WTC11 (cell line): ENCODE measurements around the gene MTA1. TPM values are rescaled to one million over a fixed set of nuclear protein-coding genes. Genes with fewer than 3 reads are reported as not detected.

Experiments
- ATAC-seq: fragments of 200-7000 bp; cut with Tn5 transposase; 2 replicates; pipeline ENCODE4 v1.10.0; 2021; ENCODE audit warnings: mild to moderate bottlenecking, moderate library complexity
- CTCF ChIA-PET: fragments of 300-600 bp; sonication (Branson Sonifier 250); formaldehyde crosslinking; loops from one replicate; lab custom pipeline; 2021; ENCODE audit warnings: antibody characterized with exemption; lab: Charles Lee
- POLR2A ChIA-PET: fragments of 350-600 bp; sonication (Branson Sonifier 250); formaldehyde crosslinking; loops from one replicate; lab custom pipeline; 2021; ENCODE audit warnings: antibody characterized with exemption; lab: Charles Lee
- DNase-seq: peaks from one replicate; pipeline ENCODE4 v3.0.0; 2021; ENCODE audit warnings: low spot score
- H3K27ac Mint-ChIP-seq: 2 replicates; pipeline ENCODE4 v1.8.0; 2021; ENCODE audit warnings: mixed read lengths
- H3K27me3 Mint-ChIP-seq: 2 replicates; pipeline ENCODE4 v1.8.0; 2021; ENCODE audit warnings: low read depth, mild to moderate bottlenecking, moderate library complexity, mixed read lengths
- H3K36me3 Mint-ChIP-seq: 2 replicates; pipeline ENCODE4 v1.8.0; 2021; ENCODE audit warnings: mixed read lengths
- H3K4me1 Mint-ChIP-seq: 2 replicates; pipeline ENCODE4 v1.8.0; 2022; ENCODE audit warnings: mixed read lengths
- H3K4me3 Mint-ChIP-seq: 2 replicates; pipeline ENCODE4 v1.8.0; 2021; ENCODE audit warnings: mild to moderate bottlenecking, moderate library complexity, mixed read lengths
- H3K9me3 Mint-ChIP-seq: 2 replicates; pipeline ENCODE4 v1.8.0; 2021; ENCODE audit warnings: mixed read lengths
- ATF1 ChIP-seq: sonication (generic); formaldehyde crosslinking; IDR thresholded peaks from 2 replicates; pipeline ENCODE4 v1.8.1; 2023; ENCODE audit warnings: mild to moderate bottlenecking, moderate library complexity, missing genetic modification reagents
- ETV6 ChIP-seq: sonication (generic); formaldehyde crosslinking; IDR thresholded peaks from 2 replicates; pipeline ENCODE4 v1.8.1; 2022; ENCODE audit warnings: mild to moderate bottlenecking, missing genetic modification reagents
- FOXK1 ChIP-seq: sonication (generic); formaldehyde crosslinking; IDR thresholded peaks from 2 replicates; pipeline ENCODE4 v1.8.0; 2022; ENCODE audit warnings: mild to moderate bottlenecking, moderate library complexity, missing genetic modification reagents
- HMGA2 ChIP-seq: fragments of 250-450 bp; sonication (Bioruptor Pico); IDR thresholded peaks from 2 replicates; pipeline ENCODE4 v1.4.0; 2021; ENCODE audit warnings: mild to moderate bottlenecking, moderate library complexity
- JAZF1 ChIP-seq: fragments of 250-450 bp; sonication (Bioruptor Pico); IDR thresholded peaks from 2 replicates; pipeline ENCODE4 v1.9.0; 2021; ENCODE audit warnings: moderate library complexity, mild to moderate bottlenecking, inconsistent platforms
- NFATC4 ChIP-seq: fragments of 250-450 bp; sonication (Bioruptor Pico); IDR thresholded peaks from 2 replicates; pipeline ENCODE4 v1.9.0; 2021; ENCODE audit warnings: mild to moderate bottlenecking
- NR1H2 ChIP-seq: sonication (generic); formaldehyde crosslinking; IDR thresholded peaks from 2 replicates; pipeline ENCODE4 v1.9.0; 2021; ENCODE audit warnings: mild to moderate bottlenecking, moderate library complexity, missing genetic modification reagents
- RELA ChIP-seq: sonication (generic); formaldehyde crosslinking; IDR thresholded peaks from 2 replicates; pipeline ENCODE4 v1.8.1; 2022; ENCODE audit warnings: missing genetic modification reagents, mild to moderate bottlenecking, borderline replicate concordance
- ZNF121 ChIP-seq: sonication (generic); formaldehyde crosslinking; IDR thresholded peaks from 2 replicates; pipeline ENCODE4 v1.8.0; 2023; ENCODE audit warnings: missing genetic modification reagents
- ZNF219 ChIP-seq: sonication (generic); formaldehyde crosslinking; IDR thresholded peaks from 2 replicates; pipeline ENCODE4 v1.8.0; 2023; ENCODE audit warnings: missing genetic modification reagents, mild to moderate bottlenecking, borderline replicate concordance
- ZNF396 ChIP-seq: fragments of 250-450 bp; sonication (Bioruptor Pico); IDR thresholded peaks from 2 replicates; pipeline ENCODE4 v1.8.0; 2021; ENCODE audit warnings: mild to moderate bottlenecking, moderate library complexity, borderline replicate concordance
- total RNA-seq: library from RNA; stranded (reverse); gene quantifications from 3 replicates; pipeline ENCODE4 v1.2.3, GENCODE V29; 2021
- TF ChIP-seq, protein P1 (sequence below): sonication (generic); formaldehyde crosslinking; IDR thresholded peaks from 2 replicates; pipeline ENCODE4 v1.8.1; 2022; ENCODE audit warnings: low read depth, missing genetic modification reagents, borderline replicate concordance
- TF ChIP-seq, protein P2 (sequence below): sonication (generic); formaldehyde crosslinking; IDR thresholded peaks from 2 replicates; pipeline ENCODE4 v1.8.0; 2022; ENCODE audit warnings: mild to moderate bottlenecking, missing genetic modification reagents
- TF ChIP-seq, protein P3 (sequence below): sonication (generic); formaldehyde crosslinking; IDR thresholded peaks from 2 replicates; pipeline ENCODE4 v1.8.1; 2023; ENCODE audit warnings: mild to moderate bottlenecking, missing genetic modification reagents
- TF ChIP-seq, protein P4 (sequence below): sonication (generic); formaldehyde crosslinking; IDR thresholded peaks from 2 replicates; pipeline ENCODE4 v1.8.1; 2022; ENCODE audit warnings: mild to moderate bottlenecking, moderate library complexity, missing genetic modification reagents
- TF ChIP-seq, protein P5 (sequence below): sonication (generic); formaldehyde crosslinking; IDR thresholded peaks from 2 replicates; pipeline ENCODE4 v1.8.0; 2022; ENCODE audit warnings: mild to moderate bottlenecking, missing genetic modification reagents
- TF ChIP-seq, protein P6 (sequence below): sonication (generic); formaldehyde crosslinking; IDR thresholded peaks from 2 replicates; pipeline ENCODE4 v1.8.0; 2023; ENCODE audit warnings: mild to moderate bottlenecking, missing genetic modification reagents
- TF ChIP-seq, protein P7 (sequence below): sonication (generic); formaldehyde crosslinking; IDR thresholded peaks from 2 replicates; pipeline ENCODE4 v1.8.0; 2023; ENCODE audit warnings: missing genetic modification reagents
- TF ChIP-seq, protein P8 (sequence below): sonication (generic); formaldehyde crosslinking; IDR thresholded peaks from 2 replicates; pipeline ENCODE4 v1.8.0; 2022; ENCODE audit warnings: missing genetic modification reagents
- TF ChIP-seq, protein P9 (sequence below): sonication (generic); formaldehyde crosslinking; IDR thresholded peaks from 2 replicates; pipeline ENCODE4 v1.8.1; 2023; ENCODE audit warnings: mild to moderate bottlenecking, moderate library complexity, missing genetic modification reagents

MTA1 gene
- total RNA-seq, 1 experiment from 2014 or later = 279 TPM

DNA sequence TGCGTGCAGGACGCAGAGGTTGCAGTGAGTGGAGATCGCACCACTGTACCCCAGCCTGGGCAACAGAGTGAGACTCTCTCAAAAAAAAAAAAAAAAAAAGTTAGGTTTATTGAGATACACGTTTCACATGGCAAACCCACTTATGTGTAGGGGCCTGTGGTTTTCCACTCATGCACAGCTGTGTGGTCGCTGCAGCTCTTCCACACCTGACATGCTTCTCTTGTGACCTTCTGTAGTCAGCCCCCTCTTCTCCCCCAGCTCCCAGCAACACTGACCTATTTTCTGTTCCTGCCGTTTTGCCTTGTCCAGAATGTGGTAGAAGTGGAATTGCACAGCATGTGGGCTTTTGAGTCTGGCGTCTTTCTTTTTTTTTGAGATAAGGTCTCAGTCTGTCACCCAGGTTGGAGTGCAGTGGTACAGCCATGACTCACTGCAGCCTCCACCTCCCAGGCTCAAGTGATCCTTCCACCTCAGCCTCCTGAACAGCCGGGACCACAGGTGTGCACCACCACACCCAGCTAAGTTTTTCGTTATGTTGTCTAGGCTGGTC lies 8.4 kb downstream of the MTA1 start:
- ChIA-PET CTCF (interaction anchor here (0.7 to 0.9 kb wide), 2 partner anchors 20 to 40 kb away, joined by 3 to 4 read pairs; no protein-coding TSS in a partner anchor), POLR2A (no interaction called here)
- peaks cover 11% of the 10 kb centered on the region for H3K4me1 Mint-ChIP-seq
- ATAC-seq = no peak
- H3K9me3 Mint-ChIP-seq = 0 out of 2 replicates have a peak, but pooled peaks cover 3% of the 10 kb centered on the region
- no peaks in the 10 kb centered on the region for H3K27me3 Mint-ChIP-seq
- no peak overlapping the region for H3K4me3 Mint-ChIP-seq
- H3K36me3 Mint-ChIP-seq = peaks cover 41% of the 10 kb centered on the region
- TF ChIP-seq HMGA2 (CRISPR knock-in tag) = no peak
- TF ChIP-seq, protein P1, sequence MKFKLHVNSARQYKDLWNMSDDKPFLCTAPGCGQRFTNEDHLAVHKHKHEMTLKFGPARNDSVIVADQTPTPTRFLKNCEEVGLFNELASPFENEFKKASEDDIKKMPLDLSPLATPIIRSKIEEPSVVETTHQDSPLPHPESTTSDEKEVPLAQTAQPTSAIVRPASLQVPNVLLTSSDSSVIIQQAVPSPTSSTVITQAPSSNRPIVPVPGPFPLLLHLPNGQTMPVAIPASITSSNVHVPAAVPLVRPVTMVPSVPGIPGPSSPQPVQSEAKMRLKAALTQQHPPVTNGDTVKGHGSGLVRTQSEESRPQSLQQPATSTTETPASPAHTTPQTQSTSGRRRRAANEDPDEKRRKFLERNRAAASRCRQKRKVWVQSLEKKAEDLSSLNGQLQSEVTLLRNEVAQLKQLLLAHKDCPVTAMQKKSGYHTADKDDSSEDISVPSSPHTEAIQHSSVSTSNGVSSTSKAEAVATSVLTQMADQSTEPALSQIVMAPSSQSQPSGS = no peak
- TF ChIP-seq, protein P2, sequence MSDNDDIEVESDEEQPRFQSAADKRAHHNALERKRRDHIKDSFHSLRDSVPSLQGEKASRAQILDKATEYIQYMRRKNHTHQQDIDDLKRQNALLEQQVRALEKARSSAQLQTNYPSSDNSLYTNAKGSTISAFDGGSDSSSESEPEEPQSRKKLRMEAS (CRISPR knock-in tag) = no peak
- TF ChIP-seq, protein P3, sequence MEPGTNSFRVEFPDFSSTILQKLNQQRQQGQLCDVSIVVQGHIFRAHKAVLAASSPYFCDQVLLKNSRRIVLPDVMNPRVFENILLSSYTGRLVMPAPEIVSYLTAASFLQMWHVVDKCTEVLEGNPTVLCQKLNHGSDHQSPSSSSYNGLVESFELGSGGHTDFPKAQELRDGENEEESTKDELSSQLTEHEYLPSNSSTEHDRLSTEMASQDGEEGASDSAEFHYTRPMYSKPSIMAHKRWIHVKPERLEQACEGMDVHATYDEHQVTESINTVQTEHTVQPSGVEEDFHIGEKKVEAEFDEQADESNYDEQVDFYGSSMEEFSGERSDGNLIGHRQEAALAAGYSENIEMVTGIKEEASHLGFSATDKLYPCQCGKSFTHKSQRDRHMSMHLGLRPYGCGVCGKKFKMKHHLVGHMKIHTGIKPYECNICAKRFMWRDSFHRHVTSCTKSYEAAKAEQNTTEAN (CRISPR knock-in tag) = no peak
- TF ChIP-seq JAZF1 (CRISPR knock-in tag) = no peak
- no peak for TF ChIP-seq RELA (CRISPR knock-in tag)
- TF ChIP-seq ZNF219 (CRISPR knock-in tag) = no peak
- TF ChIP-seq, protein P4, sequence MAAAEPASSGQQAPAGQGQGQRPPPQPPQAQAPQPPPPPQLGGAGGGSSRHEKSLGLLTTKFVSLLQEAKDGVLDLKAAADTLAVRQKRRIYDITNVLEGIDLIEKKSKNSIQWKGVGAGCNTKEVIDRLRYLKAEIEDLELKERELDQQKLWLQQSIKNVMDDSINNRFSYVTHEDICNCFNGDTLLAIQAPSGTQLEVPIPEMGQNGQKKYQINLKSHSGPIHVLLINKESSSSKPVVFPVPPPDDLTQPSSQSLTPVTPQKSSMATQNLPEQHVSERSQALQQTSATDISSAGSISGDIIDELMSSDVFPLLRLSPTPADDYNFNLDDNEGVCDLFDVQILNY (CRISPR knock-in tag) = no peak
- TF ChIP-seq, protein P5, sequence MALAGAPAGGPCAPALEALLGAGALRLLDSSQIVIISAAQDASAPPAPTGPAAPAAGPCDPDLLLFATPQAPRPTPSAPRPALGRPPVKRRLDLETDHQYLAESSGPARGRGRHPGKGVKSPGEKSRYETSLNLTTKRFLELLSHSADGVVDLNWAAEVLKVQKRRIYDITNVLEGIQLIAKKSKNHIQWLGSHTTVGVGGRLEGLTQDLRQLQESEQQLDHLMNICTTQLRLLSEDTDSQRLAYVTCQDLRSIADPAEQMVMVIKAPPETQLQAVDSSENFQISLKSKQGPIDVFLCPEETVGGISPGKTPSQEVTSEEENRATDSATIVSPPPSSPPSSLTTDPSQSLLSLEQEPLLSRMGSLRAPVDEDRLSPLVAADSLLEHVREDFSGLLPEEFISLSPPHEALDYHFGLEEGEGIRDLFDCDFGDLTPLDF (CRISPR knock-in tag) = no peak
- no peak for TF ChIP-seq ATF1 (CRISPR knock-in tag)
- TF ChIP-seq, protein P6, sequence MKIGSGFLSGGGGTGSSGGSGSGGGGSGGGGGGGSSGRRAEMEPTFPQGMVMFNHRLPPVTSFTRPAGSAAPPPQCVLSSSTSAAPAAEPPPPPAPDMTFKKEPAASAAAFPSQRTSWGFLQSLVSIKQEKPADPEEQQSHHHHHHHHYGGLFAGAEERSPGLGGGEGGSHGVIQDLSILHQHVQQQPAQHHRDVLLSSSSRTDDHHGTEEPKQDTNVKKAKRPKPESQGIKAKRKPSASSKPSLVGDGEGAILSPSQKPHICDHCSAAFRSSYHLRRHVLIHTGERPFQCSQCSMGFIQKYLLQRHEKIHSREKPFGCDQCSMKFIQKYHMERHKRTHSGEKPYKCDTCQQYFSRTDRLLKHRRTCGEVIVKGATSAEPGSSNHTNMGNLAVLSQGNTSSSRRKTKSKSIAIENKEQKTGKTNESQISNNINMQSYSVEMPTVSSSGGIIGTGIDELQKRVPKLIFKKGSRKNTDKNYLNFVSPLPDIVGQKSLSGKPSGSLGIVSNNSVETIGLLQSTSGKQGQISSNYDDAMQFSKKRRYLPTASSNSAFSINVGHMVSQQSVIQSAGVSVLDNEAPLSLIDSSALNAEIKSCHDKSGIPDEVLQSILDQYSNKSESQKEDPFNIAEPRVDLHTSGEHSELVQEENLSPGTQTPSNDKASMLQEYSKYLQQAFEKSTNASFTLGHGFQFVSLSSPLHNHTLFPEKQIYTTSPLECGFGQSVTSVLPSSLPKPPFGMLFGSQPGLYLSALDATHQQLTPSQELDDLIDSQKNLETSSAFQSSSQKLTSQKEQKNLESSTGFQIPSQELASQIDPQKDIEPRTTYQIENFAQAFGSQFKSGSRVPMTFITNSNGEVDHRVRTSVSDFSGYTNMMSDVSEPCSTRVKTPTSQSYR = no peak
- TF ChIP-seq FOXK1 (CRISPR knock-in tag) = no peak
- TF ChIP-seq ZNF121 = no peak; the same call in 1 of the 2 replicates
- no peak for TF ChIP-seq NFATC4 (CRISPR knock-in tag)
- TF ChIP-seq, protein P7, sequence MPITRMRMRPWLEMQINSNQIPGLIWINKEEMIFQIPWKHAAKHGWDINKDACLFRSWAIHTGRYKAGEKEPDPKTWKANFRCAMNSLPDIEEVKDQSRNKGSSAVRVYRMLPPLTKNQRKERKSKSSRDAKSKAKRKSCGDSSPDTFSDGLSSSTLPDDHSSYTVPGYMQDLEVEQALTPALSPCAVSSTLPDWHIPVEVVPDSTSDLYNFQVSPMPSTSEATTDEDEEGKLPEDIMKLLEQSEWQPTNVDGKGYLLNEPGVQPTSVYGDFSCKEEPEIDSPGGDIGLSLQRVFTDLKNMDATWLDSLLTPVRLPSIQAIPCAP (CRISPR knock-in tag) = no peak
- TF ChIP-seq NR1H2 (CRISPR knock-in tag) = no peak
- TF ChIP-seq, all 79 proteins: peak for 0
- H3K27ac Mint-ChIP-seq = no peak overlapping the region; the same call in 1 of the 2 replicates
- no peak for DNase-seq

DNA sequence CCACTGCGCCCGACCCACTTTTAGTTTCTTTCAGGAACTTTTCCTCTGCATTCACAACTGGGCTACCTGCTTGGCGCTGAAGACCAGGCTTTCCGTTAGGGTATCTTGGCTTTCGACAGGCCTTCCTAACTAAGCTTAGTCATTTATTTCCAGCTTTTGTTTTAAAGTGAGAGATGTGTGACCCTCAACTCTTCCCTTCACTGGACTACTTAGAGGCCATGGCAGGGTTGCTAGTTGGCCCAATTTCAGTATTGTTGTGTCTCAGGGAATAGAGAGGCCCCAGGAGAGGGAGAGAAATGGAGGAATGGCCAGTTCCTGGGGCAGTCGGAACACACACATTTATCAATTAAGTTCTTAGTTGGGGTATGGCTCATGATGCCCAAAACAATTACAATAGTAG lies 10.4 kb downstream of the MTA1 start:
- Mint-ChIP-seq H3K4me1 (peaks cover 12% of the 10 kb centered on the region), H3K9me3 (0 out of 2 replicates have a peak, but pooled peaks cover 3% of the 10 kb centered on the region), H3K36me3 (peaks cover 38% of the 10 kb centered on the region), H3K4me3 (no peak overlapping the region), H3K27me3 (no peaks in the 10 kb centered on the region), H3K27ac (no peak overlapping the region)
- no peak for ATAC-seq
- DNase-seq = no peak
- CTCF ChIA-PET = no interaction called here
- POLR2A ChIA-PET = no interaction called here
- TF ChIP-seq ETV6 = no peak
- no peak for TF ChIP-seq ZNF396
- TF ChIP-seq, protein P8, sequence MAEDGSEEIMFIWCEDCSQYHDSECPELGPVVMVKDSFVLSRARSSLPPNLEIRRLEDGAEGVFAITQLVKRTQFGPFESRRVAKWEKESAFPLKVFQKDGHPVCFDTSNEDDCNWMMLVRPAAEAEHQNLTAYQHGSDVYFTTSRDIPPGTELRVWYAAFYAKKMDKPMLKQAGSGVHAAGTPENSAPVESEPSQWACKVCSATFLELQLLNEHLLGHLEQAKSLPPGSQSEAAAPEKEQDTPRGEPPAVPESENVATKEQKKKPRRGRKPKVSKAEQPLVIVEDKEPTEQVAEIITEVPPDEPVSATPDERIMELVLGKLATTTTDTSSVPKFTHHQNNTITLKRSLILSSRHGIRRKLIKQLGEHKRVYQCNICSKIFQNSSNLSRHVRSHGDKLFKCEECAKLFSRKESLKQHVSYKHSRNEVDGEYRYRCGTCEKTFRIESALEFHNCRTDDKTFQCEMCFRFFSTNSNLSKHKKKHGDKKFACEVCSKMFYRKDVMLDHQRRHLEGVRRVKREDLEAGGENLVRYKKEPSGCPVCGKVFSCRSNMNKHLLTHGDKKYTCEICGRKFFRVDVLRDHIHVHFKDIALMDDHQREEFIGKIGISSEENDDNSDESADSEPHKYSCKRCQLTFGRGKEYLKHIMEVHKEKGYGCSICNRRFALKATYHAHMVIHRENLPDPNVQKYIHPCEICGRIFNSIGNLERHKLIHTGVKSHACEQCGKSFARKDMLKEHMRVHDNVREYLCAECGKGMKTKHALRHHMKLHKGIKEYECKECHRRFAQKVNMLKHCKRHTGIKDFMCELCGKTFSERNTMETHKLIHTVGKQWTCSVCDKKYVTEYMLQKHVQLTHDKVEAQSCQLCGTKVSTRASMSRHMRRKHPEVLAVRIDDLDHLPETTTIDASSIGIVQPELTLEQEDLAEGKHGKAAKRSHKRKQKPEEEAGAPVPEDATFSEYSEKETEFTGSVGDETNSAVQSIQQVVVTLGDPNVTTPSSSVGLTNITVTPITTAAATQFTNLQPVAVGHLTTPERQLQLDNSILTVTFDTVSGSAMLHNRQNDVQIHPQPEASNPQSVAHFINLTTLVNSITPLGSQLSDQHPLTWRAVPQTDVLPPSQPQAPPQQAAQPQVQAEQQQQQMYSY = no peak
- TF ChIP-seq, protein P9, sequence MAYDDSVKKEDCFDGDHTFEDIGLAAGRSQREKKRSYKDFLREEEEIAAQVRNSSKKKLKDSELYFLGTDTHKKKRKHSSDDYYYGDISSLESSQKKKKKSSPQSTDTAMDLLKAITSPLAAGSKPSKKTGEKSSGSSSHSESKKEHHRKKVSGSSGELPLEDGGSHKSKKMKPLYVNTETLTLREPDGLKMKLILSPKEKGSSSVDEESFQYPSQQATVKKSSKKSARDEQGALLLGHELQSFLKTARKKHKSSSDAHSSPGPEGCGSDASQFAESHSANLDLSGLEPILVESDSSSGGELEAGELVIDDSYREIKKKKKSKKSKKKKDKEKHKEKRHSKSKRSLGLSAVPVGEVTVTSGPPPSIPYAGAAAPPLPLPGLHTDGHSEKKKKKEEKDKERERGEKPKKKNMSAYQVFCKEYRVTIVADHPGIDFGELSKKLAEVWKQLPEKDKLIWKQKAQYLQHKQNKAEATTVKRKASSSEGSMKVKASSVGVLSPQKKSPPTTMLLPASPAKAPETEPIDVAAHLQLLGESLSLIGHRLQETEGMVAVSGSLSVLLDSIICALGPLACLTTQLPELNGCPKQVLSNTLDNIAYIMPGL (CRISPR knock-in tag) = no peak
